Left renal pelvis (tissue), 4 donors: ENCODE data around the gene ATP11A. TPM values are rescaled to one million over a fixed set of nuclear protein-coding genes. Genes with fewer than 3 reads are reported as not detected.

Source experiments
- DNase-seq, 4 donors: peaks; one replicate each; pipeline ENCODE4 v3.0.0-alpha.2; 2013; ENCODE audit warnings: low read depth in 4 of 4, low spot score in 3 of 4
- polyA plus RNA-seq, 4 donors: library from polyadenylated mRNA; unstranded; fragments of 120-200 nt; gene quantifications; one replicate each; pipeline ENCODE4 v1.2.1, GENCODE V29; 2013; ENCODE audit not compliant: insufficient read length in 4 of 4

ATP11A gene
- polyA plus RNA-seq, 4 donors = 26.6 to 49.9 (median 46.8) TPM

DNA sequence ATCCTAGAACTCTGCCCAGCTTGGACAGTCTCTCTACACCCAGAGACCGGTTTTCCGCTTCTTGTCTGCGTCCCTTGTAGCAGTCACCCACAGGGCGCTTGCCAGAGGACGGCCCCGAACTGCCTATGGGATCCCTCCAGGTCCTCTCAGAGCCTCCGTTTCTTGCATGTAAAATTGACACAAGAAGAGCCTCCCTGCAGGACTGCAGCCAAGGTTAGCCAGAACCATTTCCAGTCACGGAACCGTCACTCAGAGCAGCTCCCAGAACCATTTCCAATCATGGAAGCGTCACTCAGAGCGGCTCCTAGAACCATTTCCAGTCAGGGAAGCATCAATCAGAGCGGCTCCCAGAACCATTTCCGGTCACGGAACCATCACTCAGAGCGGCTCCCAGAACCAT is 65.5 kb downstream of the ATP11A start:
- no peak for DNase-seq

- DNase-seq = no peak
These were observed 66.2 kb downstream of the ATP11A start for GRCh38 chr13:112756081-112756480.

DNA sequence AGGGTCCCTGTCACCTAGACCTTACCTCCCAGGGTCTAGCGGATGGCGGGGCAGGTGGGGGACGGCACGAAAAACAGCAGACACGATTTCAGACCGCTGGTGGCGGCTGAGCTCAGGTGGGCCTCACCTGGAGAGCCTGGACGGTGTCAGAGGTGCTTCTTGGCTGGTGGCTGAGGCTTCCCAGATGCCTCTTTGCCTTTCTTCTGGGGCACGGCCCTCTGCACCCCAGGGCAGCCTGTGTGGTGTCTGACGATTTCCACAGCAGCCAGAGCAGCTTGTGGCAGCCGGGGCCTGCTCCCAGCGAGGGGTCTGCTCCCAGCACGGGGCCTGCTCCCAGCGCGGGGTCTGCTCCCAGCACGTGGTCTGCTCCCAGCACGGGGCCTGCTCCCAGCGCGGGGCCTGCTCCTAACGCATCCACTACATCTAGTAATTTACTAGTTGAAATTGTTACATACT is 66.7 kb downstream of the ATP11A start:
- DNase-seq = no peak

DNA sequence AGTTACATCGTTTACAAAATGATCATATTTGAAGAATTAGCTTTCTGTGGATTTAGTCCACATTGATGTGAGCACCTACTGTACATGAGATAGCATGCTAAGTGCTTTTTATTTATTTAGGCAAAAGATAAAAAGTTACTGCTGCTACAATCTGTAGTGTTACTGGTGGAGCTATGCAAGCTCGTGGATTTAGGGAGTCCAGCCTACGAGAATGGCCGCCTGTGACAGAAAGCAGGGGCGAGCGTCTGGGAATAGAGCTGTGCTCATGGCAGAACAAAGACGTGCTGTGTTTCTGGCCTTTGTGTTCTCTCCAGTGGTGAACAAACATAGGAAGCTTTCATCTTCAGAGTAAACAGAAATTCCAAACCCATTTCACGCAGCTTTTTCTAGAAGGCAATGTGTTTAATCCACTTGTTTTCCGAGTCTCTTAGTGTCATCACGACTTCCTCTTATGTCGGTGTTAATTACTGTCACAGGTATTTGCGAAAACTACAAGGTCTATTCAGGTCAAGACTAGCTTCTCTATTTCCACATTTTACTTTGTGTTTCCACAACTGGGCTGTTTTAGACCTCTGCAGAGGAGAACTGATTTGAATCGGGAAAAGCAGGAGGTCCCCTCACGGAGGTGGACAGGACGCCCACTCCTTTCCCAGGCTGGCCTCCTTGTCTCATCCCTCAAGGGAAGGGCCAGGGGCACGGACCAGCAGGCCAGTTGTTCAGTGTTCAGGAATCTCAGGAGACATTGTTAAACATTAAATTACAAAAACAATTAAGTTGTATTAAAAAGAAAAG is 67.3 kb downstream of the ATP11A start:
- DNase-seq = no peak

GRCh38 chr13:112757759-112758086 is 67.9 kb downstream of the ATP11A start:
- DNase-seq = no peak

- DNase-seq = no peak
These were observed 69.2 kb downstream of the ATP11A start for GRCh38 chr13:112759053-112759452.

DNA sequence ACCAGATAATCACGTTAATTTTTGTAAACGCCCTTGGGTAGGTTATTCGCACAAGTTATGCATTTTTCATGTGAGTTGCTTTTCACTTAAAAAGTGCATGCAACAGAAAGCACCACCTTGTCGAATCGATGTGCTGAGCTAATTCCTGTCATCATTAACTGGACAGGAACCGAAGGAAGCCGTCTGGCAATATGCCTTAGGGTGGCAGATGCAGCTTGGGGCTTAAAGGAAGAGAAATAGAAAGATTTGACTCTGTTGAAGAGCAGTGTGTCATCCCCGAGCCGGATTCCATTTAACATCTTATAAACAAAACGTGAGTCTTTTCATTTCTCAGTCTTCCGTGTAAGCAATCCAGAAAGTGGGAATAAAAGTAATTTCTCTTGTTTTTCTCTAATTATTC is 70.0 kb downstream of the ATP11A start:
- no peak for DNase-seq

GRCh38 chr13:112760435-112760834 is 70.6 kb downstream of the ATP11A start:
- DNase-seq = no peak

GRCh38 chr13:112760931-112761330 is 71.1 kb downstream of the ATP11A start:
- no peak for DNase-seq

DNA sequence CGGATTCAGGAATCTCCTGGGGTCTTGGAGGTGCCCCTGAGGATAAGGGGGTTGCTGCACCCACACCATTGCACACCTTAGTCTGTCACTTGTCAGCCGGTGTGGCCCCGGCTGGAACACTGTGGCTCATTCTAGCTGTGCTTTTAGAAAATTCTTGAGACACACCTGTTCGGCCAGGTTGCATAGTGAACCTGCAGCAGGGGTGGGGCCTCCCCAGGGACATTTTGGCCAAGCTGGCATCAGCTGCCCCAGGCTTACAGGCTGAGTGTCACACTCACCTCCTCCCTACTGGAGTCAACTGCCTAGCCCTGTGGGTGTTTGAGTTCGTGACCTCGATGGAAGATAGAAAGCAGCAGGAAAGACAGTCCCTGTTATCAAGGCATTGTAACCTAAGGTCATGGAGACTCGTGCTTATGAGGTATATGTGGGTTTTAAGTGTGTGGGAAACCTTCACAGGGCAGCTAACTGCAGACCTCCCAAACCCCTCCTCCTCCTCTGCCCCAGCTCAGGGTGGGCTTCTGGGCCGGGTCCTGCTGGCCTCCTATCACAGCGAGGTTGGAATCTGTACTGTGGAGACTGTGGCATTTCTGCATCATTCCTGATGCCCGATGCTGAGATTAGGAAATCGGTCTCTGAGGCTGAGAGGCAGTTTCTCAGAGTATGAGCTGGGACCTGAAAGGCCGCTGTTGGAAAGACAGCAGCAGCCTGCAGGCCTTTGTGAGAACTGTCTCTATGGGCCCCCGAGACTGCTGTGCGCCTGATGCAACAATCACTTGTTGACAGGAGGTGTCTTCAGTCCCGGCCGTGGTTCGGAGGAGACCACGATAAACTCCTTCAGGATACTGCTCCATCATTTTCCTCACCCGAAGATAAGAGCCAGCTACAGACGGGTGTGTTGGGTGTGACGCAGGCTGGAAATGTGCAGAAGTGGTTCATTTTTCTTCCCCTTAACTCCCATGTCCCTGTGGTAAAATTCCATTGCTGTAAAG is 72.2 kb downstream of the ATP11A start:
- DNase-seq = no peak

GRCh38 chr13:112762690-112763080 is 72.8 kb downstream of the ATP11A start:
- DNase-seq = no peak

DNA sequence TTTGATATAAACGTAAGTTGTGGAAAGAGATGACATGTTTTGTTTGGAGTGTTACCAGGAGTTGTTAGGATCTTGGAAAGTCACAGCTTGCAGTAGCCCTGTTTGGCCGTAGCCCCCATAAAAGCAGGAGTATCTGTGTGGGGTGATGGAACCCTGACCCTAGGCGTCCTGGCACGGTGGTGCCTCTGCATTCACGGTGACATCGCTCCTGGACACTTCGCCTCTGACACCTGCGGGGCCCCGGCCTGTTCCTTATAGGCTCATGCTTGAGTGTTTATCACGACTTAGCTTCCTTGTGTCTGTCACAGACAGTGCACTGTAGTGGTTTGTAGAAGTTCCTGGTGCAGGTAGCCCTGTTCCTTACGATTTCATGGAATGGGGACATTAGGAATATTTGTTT is 74.2 kb downstream of the ATP11A start:
- DNase-seq = no peak

- no peak for DNase-seq
These were observed 75.2 kb downstream of the ATP11A start for GRCh38 chr13:112764864-112765561.

DNA sequence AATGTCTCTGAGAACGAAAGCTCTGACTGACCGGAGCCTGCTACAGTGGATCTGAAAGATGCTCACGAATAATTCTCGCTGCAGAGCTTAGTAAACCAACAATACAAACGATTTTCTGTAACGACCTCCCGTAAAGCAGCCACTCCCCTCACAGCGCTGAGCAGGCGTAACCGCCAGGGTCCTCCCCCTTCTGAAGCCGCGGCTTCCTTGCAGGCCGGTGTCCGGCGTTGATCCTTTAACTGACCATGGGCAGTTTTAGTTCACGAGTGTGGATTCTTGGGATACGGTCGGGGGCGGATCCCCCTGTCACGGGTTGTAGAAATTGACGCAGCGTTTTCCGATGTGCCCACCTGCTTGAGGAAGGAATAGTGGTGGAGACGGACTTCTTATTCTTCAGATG is 75.9 kb downstream of the ATP11A start:
- DNase-seq = no peak

DNA sequence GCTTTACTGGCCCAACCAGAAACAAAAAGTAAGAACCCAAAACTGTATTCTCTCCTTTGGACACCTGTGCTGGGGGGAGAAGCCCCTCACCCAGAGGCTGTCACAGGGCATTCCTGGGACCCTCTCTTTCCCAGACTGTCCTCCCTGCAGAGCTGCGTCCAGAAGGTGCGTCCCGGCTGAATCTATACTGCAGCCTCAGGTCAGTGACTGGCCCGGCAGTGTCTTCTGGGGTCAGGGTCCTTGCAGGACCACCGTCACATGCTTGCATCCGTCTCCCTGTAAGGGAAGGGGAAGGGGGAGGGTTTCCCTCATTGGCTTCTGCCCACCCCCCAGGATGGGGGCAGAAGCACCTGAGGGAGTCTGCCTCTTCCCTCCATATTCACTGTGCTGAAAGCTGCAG is 76.5 kb downstream of the ATP11A start:
- DNase-seq = no peak

- no peak for DNase-seq
These were observed 78.0 kb downstream of the ATP11A start for GRCh38 chr13:112767506-112768471.

GRCh38 chr13:112768795-112769481 is 79.1 kb downstream of the ATP11A start:
- DNase-seq = no peak

DNA sequence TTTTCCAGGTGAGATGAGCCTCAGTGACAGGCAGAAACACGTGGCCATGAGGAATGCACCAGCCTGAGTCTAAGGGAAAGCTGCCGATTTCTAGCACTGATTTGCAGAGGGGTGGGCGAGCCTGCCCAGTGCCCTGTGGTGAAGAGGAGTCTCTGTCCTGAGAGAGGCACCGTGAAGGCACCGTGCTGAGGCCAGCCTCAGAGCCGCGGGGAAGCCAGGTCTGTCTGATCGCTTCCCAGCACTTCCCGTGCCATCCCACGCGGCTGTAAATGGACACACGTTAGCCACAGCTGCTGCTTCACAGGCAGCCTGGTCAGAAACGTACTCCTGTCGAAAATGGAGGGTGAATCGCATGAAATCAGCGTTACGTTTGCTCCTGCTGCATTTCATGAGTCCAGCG is 79.8 kb downstream of the ATP11A start:
- DNase-seq = no peak

DNA sequence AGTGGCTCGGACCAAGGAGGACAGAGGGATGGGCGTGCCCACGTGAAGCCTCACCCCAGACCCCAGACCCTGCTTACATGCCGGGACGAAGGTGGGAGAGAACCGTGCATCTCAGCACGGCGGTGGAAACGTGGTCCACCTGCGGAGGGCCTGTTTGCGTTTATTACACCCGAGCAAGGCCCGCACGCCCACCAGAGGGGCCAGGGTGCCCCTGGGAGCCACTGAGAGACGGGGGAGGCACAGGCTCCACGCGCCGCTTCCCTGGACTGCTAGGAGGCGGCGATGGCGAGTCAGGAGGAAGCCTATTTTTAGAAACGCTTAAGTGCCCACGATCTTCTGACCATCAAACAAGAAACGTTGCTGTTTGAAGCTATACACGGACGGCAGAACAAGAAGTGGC is 80.7 kb downstream of the ATP11A start:
- no peak for DNase-seq
